HG03520 (cell line): Measurements from ENCODE around the gene FBXW10B.
"Not testable (repeated sequence)": the region's sequence is repeated elsewhere in the genome, so short reads cannot be mapped to it uniquely, and the experiment has no call there.

ENCODE experiments used
- ATAC-seq: cut with Tn5 transposase; IDR thresholded peaks from one replicate; pipeline ENCODE4 v1.9.1; 2021; ENCODE audit warnings: mild to moderate bottlenecking, moderate library complexity; ENCODE audit not compliant: unreplicated experiment

Gene FBXW10B

GRCh38 chr17:15642505-15643251 is 23.2 kb upstream of the FBXW10B start:
- ATAC-seq, result not testable (repeated sequence)

GRCh38 chr17:15642014-15642413 is 22.5 kb upstream of the FBXW10B start:
- not testable (repeated sequence) for ATAC-seq

- ATAC-seq, result not testable (repeated sequence)
Measured at GRCh38 chr17:15630930-15631453, 11.5 kb upstream of the FBXW10B start.

GRCh38 chr17:15629991-15630390 is 10.5 kb upstream of the FBXW10B start:
- ATAC-seq, result not testable (repeated sequence)

- not testable (repeated sequence) for ATAC-seq
Measured at GRCh38 chr17:15623661-15624209, 4.2 kb upstream of the FBXW10B start.

GRCh38 chr17:15623255-15623654 is 3.8 kb upstream of the FBXW10B start:
- ATAC-seq, result not testable (repeated sequence)

- ATAC-seq, result not testable (repeated sequence)
Measured at GRCh38 chr17:15622124-15622523, 2.6 kb upstream of the FBXW10B start.

- not testable (repeated sequence) for ATAC-seq
Measured at GRCh38 chr17:15616828-15617227, 2.7 kb downstream of the FBXW10B start.

GRCh38 chr17:15615850-15616249 is 3.7 kb downstream of the FBXW10B start:
- not testable (repeated sequence) for ATAC-seq

GRCh38 chr17:15613111-15613510 is 6.4 kb downstream of the FBXW10B start:
- not testable (repeated sequence) for ATAC-seq

- not testable (repeated sequence) for ATAC-seq
Measured at GRCh38 chr17:15592960-15593359, 26.5 kb downstream of the FBXW10B start.

- not testable (repeated sequence) for ATAC-seq
Measured at GRCh38 chr17:15591986-15592385, 27.5 kb downstream of the FBXW10B start.

GRCh38 chr17:15590844-15591243 is 28.7 kb downstream of the FBXW10B start:
- ATAC-seq, result not testable (repeated sequence)

- ATAC-seq, result not testable (repeated sequence)
Measured at GRCh38 chr17:15589544-15590536, 29.7 kb downstream of the FBXW10B start.

GRCh38 chr17:15588017-15588416 is 31.5 kb downstream of the FBXW10B start:
- not testable (repeated sequence) for ATAC-seq

GRCh38 chr17:15583313-15583712 is 36.2 kb downstream of the FBXW10B start:
- not testable (repeated sequence) for ATAC-seq

- not testable (repeated sequence) for ATAC-seq
Measured at GRCh38 chr17:15581462-15581861, 38.0 kb downstream of the FBXW10B start.

GRCh38 chr17:15576848-15577247 is 42.7 kb downstream of the FBXW10B start:
- not testable (repeated sequence) for ATAC-seq

- ATAC-seq, result not testable (repeated sequence)
Measured at GRCh38 chr17:15574660-15575059, 44.8 kb downstream of the FBXW10B start.

- ATAC-seq, result not testable (repeated sequence)
Measured at GRCh38 chr17:15573870-15574269, 45.6 kb downstream of the FBXW10B start.
